H1 (cell line): Measurements from ENCODE around the gene EMC6. TPM values are rescaled to one million over a fixed set of nuclear protein-coding genes. Genes with fewer than 3 reads are reported as not detected.
"Not testable (repeated sequence)": the region's sequence is repeated elsewhere in the genome, so short reads cannot be mapped to it uniquely, and the experiment has no call there.

Experiments used
- CTCF ChIA-PET: fragments of 300-600 bp; sonication (Branson Sonifier 250); formaldehyde crosslinking; loops from one replicate; lab custom pipeline; 2021; ENCODE audit not compliant: partially characterized antibody; lab: Charles Lee
- POLR2A ChIA-PET: fragments of 300-600 bp; sonication (Branson Sonifier 250); formaldehyde crosslinking; loops from one replicate; lab custom pipeline; 2021; ENCODE audit warnings: inconsistent platforms; ENCODE audit not compliant: partially characterized antibody; lab: Charles Lee
- DNase-seq, 2 experiments: peaks; one replicate each; pipeline versions ENCODE4 v3.0.0 to v3.0.0-alpha.2; 2010 to 2022; ENCODE audit warnings: low spot score in 2 of 2, low read depth in 1 of 2, mixed read lengths in 1 of 2
- FAIRE-seq: peaks from 2 replicates; lab custom pipeline; 2011; peaks lifted over from hg19 to GRCh38; lab: Jason Lieb, UNC
- H2AFZ ChIP-seq: 2 replicates; pipeline ENCODE4 v1.8.1; 2012; ENCODE audit warnings: low read length, inconsistent platforms
- H2AK5ac ChIP-seq: 2 replicates; pipeline ENCODE4 v1.6.1; 2013; ENCODE audit warnings: low read depth, low read length
- H2BK120ac ChIP-seq: replicated peaks from 2 replicates; pipeline ENCODE3; 2013; ENCODE audit warnings: low read depth, low read length, inconsistent platforms
- H2BK12ac ChIP-seq: 2 replicates; pipeline ENCODE4 v1.6.1; 2013; ENCODE audit warnings: low read depth, low read length
- H2BK15ac ChIP-seq: 2 replicates; pipeline ENCODE4 v1.6.1; 2013; ENCODE audit warnings: low read length
- H2BK20ac ChIP-seq: 2 replicates; pipeline ENCODE4 v1.6.1; 2013; ENCODE audit warnings: low read length
- H2BK5ac ChIP-seq: 2 replicates; pipeline ENCODE4 v1.6.1; 2013; ENCODE audit warnings: low read depth, low read length
- H3K14ac ChIP-seq: 2 replicates; pipeline ENCODE4 v1.6.1; 2013; ENCODE audit warnings: inconsistent platforms; ENCODE audit not compliant: insufficient read length
- H3K18ac ChIP-seq: 2 replicates; pipeline ENCODE4 v1.6.1; 2013; ENCODE audit warnings: low read length; ENCODE audit errors: extremely low read depth
- H3K23ac ChIP-seq: 2 replicates; pipeline ENCODE4 v1.6.1; 2013; ENCODE audit warnings: inconsistent platforms; ENCODE audit not compliant: insufficient read length
- H3K23me2 ChIP-seq: 2 replicates; pipeline ENCODE4 v1.6.1; 2013; ENCODE audit warnings: low read depth, low read length
- H3K27ac ChIP-seq: 2 replicates; pipeline ENCODE4 v1.6.1; 2011; ENCODE audit warnings: low read depth, low read length, inconsistent platforms
- H3K27me3 ChIP-seq, 4 experiments: replicated peaks in 1 of 4; 1 replicate in 1 of 4; 2 replicates in 3 of 4; pipeline versions ENCODE4 v1.6.1 to v1.8.1; 2011 to 2013; ENCODE audit warnings: low read length in 3 of 4, mild to moderate bottlenecking in 3 of 4, inconsistent platforms in 2 of 4, mixed read lengths in 2 of 4, moderate library complexity in 1 of 4; ENCODE audit not compliant: control insufficient read depth in 3 of 4, insufficient read depth in 3 of 4; ENCODE audit errors: extremely low read depth in 1 of 4
- H3K36me3 ChIP-seq, 4 experiments: 2 replicates each; pipeline versions ENCODE4 v1.6.1 to v1.8.1; 2011 to 2013; ENCODE audit warnings: mild to moderate bottlenecking in 4 of 4, low read length in 3 of 4, moderate library complexity in 2 of 4, control low read depth in 1 of 4, inconsistent platforms in 1 of 4; ENCODE audit not compliant: insufficient read depth in 4 of 4, control insufficient read depth in 2 of 4
- H3K4ac ChIP-seq: replicated peaks from 2 replicates; pipeline ENCODE3; 2013; ENCODE audit warnings: low read length, low read depth, mixed read lengths, inconsistent platforms; ENCODE audit not compliant: insufficient read length
- H3K4me1 ChIP-seq, 4 experiments: replicated peaks in 1 of 4; 1 replicate in 1 of 4; 2 replicates in 3 of 4; pipeline versions ENCODE4 v1.6.1 to v1.8.1; 2011 to 2013; ENCODE audit warnings: low read length in 3 of 4, inconsistent platforms in 2 of 4, mixed read lengths in 1 of 4; ENCODE audit not compliant: insufficient read depth in 4 of 4, control insufficient read depth in 3 of 4
- H3K4me2 ChIP-seq, 2 experiments: 2 replicates each; pipeline versions ENCODE4 v1.6.1 to v1.8.1; 2011 to 2013; ENCODE audit warnings: low read depth in 2 of 2, low read length in 2 of 2, control low read depth in 1 of 2, inconsistent platforms in 1 of 2, mild to moderate bottlenecking in 1 of 2; ENCODE audit not compliant: insufficient read depth in 1 of 2
- H3K4me3 ChIP-seq, 4 experiments: fragments of 200-600, 300-600 bp in 1 of 4; sonication (generic), shearing (Covaris generic), sonication (Bioruptor Twin) in 1 of 4; 2 replicates each; pipeline versions ENCODE4 v1.5.1 to v1.8.1; 2011 to 2016; ENCODE audit warnings: low read length in 4 of 4, low read depth in 3 of 4, control low read depth in 2 of 4, inconsistent platforms in 2 of 4, mild to moderate bottlenecking in 2 of 4, mixed read lengths in 1 of 4, moderate library complexity in 1 of 4; ENCODE audit not compliant: insufficient read depth in 2 of 4; ENCODE audit errors: extremely low read depth in 1 of 4
- H3K56ac ChIP-seq: replicated peaks from 2 replicates; pipeline ENCODE3; 2013; ENCODE audit warnings: low read depth, mild to moderate bottlenecking, mixed read lengths, low read length, inconsistent platforms; ENCODE audit not compliant: insufficient read length
- H3K79me1 ChIP-seq: 2 replicates; pipeline ENCODE4 v1.6.1; 2013; ENCODE audit warnings: low read depth, low read length, control low read depth
- H3K79me2 ChIP-seq, 2 experiments: 2 replicates each; pipeline versions ENCODE4 v1.6.1 to v1.8.1; 2012 to 2013; ENCODE audit warnings: low read length in 2 of 2, mild to moderate bottlenecking in 2 of 2, inconsistent platforms in 1 of 2; ENCODE audit not compliant: insufficient read depth in 2 of 2, control insufficient read depth in 1 of 2
- H3K9ac ChIP-seq, 4 experiments: replicated peaks in 1 of 4; 1 replicate in 1 of 4; 2 replicates in 3 of 4; pipeline versions ENCODE4 v1.6.1 to v1.8.1; 2011 to 2013; ENCODE audit warnings: low read depth in 3 of 4, low read length in 3 of 4, control low read depth in 2 of 4, mild to moderate bottlenecking in 2 of 4, moderate library complexity in 2 of 4, inconsistent platforms in 1 of 4; ENCODE audit errors: extremely low read depth in 1 of 4
- H3K9me3 ChIP-seq, 2 experiments: 2 replicates each; pipeline versions ENCODE4 v1.6.1 to v1.8.1; 2012 to 2013; ENCODE audit warnings: mild to moderate bottlenecking in 2 of 2, moderate library complexity in 2 of 2, control low read depth in 1 of 2, inconsistent platforms in 1 of 2, low read depth in 1 of 2, low read length in 1 of 2, mixed read lengths in 1 of 2; ENCODE audit not compliant: insufficient read depth in 2 of 2
- H4K20me1 ChIP-seq, 2 experiments: replicated peaks in 1 of 2; 2 replicates each; pipeline versions ENCODE3 to v1.8.1; 2011 to 2013; ENCODE audit warnings: inconsistent platforms in 2 of 2, low read length in 2 of 2, mild to moderate bottlenecking in 1 of 2; ENCODE audit not compliant: insufficient read depth in 2 of 2, control insufficient read depth in 1 of 2
- H4K5ac ChIP-seq: 2 replicates; pipeline ENCODE4 v1.6.1; 2013; ENCODE audit warnings: low read length, low read depth, mixed read lengths, inconsistent platforms; ENCODE audit not compliant: insufficient read length
- H4K8ac ChIP-seq: 2 replicates; pipeline ENCODE4 v1.8.0; 2013; ENCODE audit warnings: mild to moderate bottlenecking, moderate library complexity, low read length, inconsistent platforms; ENCODE audit not compliant: insufficient read depth; ENCODE audit errors: extremely low read depth
- H4K91ac ChIP-seq: replicated peaks from 2 replicates; pipeline ENCODE3; 2013; ENCODE audit warnings: low read length, mixed read lengths, inconsistent platforms; ENCODE audit not compliant: insufficient read length
- ATF2 ChIP-seq: IDR thresholded peaks from 2 replicates; pipeline ENCODE4 v1.6.1; 2012; ENCODE audit warnings: low read length, inconsistent platforms
- CHD2 ChIP-seq: IDR thresholded peaks from 2 replicates; pipeline ENCODE4 v1.6.1; 2012; ENCODE audit warnings: low read length, improper control_type of control experiment
- EZH2 ChIP-seq: fragments of 200-600 bp; sonication (generic); IDR thresholded peaks from 2 replicates; pipeline ENCODE4 v1.7.1; 2012; ENCODE audit warnings: low read depth, mild to moderate bottlenecking, moderate library complexity, low read length, inconsistent platforms; ENCODE audit not compliant: severe bottlenecking
- RAD21 ChIP-seq, 2 experiments: IDR thresholded peaks in 1 of 2; conservative IDR thresholded peaks in 1 of 2; 2 replicates each; pipeline ENCODE4 v1.6.1; 2011; ENCODE audit warnings: low read depth in 2 of 2, low read length in 2 of 2, improper control_type of control experiment in 1 of 2, inconsistent platforms in 1 of 2, mild to moderate bottlenecking in 1 of 2, moderate library complexity in 1 of 2
- WGBS, 2 experiments: shearing (Covaris generic) in 1 of 2; methylation state at CpG; one replicate each; pipeline versions ENCODE4 v1.1.6 to v1.1.7; 2013 to 2015; ENCODE audit warnings: low lambda C conversion rate in 2 of 2, mixed read lengths in 2 of 2, inconsistent platforms in 1 of 2, low coverage in 1 of 2, missing lambda C conversion rate in 1 of 2; ENCODE audit not compliant: insufficient replicate concordance in 2 of 2, insufficient coverage in 1 of 2, insufficient read length in 1 of 2; ENCODE audit errors: extremely low coverage in 1 of 2, missing lambda C conversion rate in 1 of 2; 5-methylcytosine and 5-hydroxymethylcytosine counted together
- polyA plus RNA-seq, 7 experiments: library from polyadenylated mRNA; depleted of rRNA in 3 of 7; stranded (reverse) in 5 of 7; unstranded in 2 of 7; fragments of >200 nt in 5 of 7; fragments of 200-250 nt in 2 of 7; gene quantifications; 1 replicate in 5 of 7; 2 replicates in 1 of 7; 4 replicates in 1 of 7; pipeline versions ENCODE4 v1.2.1 to v1.2.3, GENCODE V29; 2011 to 2013; ENCODE audit warnings: missing spikeins in 2 of 7, mixed read lengths in 2 of 7
- total RNA-seq: library from RNA; stranded (reverse); fragmentation: NEBNext Ultra II Directional; extraction: Animal tissue kit (Norgen Biotek cat#: 25700); gene quantifications from 2 replicates; pipeline ENCODE4 v1.2.1, GENCODE V29; 2021

EMC6 gene
- total and polyA plus RNA-seq, 2 of the 8 experiments (the other 6 are each of a cell fraction or from before 2014, with no cell fraction given): 81.5 to 193 TPM

GRCh38 chr17:3704931-3705717, 36.5 kb downstream of the EMC6 start (continued):
- no peak for TF ChIP-seq RAD21 (IDR thresholded peaks at IDR 0.05 in 1 of 2, conservative IDR thresholded peaks at IDR 0.05 in 1 of 2; ENCODE audit: low read depth in 2 of 2, low read length in 2 of 2)
- TF ChIP-seq ATF2: no peak
- no peak for TF ChIP-seq EZH2
- no peak for TF ChIP-seq CHD2

- H3K18ac ChIP-seq, H4K8ac ChIP-seq, H2AFZ ChIP-seq, H3K27ac ChIP-seq, H2BK20ac ChIP-seq, POLR2A ChIA-PET, H3K36me3 ChIP-seq, H4K91ac ChIP-seq, H3K9me3 ChIP-seq, H2BK120ac ChIP-seq, H3K79me2 ChIP-seq, H2BK15ac ChIP-seq, H3K56ac ChIP-seq, H3K4me1 ChIP-seq, H3K4me2 ChIP-seq, FAIRE-seq, H3K9ac ChIP-seq, H4K5ac ChIP-seq, H3K14ac ChIP-seq, H3K23ac ChIP-seq, H2BK5ac ChIP-seq, H2BK12ac ChIP-seq, H3K27me3 ChIP-seq, H3K4me3 ChIP-seq, H3K4ac ChIP-seq, H4K20me1 ChIP-seq, DNase-seq, H3K79me1 ChIP-seq, H3K23me2 ChIP-seq, H2AK5ac ChIP-seq: not testable (repeated sequence)
- CTCF ChIA-PET: interaction anchor here (0.6 to 1.2 kb wide), 4 partner anchors 14 to 171 kb away, joined by 3 read pairs; no protein-coding TSS in a partner anchor
- WGBS, 2 experiments: 94% methylated on average over 1 of the region's 1 CpG; no CpG with 5 or more reads in 1 of the 2 experiments
Observed at GRCh38 chr17:3705718-3705984, 37.0 kb downstream of the EMC6 start.
